HFF-Myc (cell line): ENCODE results near the gene TRIM26.

Experiments used
- DNase-seq: peaks from one replicate; pipeline ENCODE4 v3.0.0-alpha.2; 2011; ENCODE audit warnings: low read depth; ENCODE audit errors: extremely low read depth
- H3K4me3 ChIP-seq: replicated peaks from 2 replicates; pipeline ENCODE4 v1.5.1; 2011; ENCODE audit warnings: low read depth, mild to moderate bottlenecking, control low read depth, low read length
- TF ChIP-seq, protein P1 (sequence below): IDR thresholded peaks from 2 replicates; pipeline ENCODE4 v1.5.1; 2012; ENCODE audit warnings: mild to moderate bottlenecking, low read depth, low read length, control low read depth; ENCODE audit errors: missing control alignments

Gene TRIM26

GRCh38 chr6:30185846-30186484, 27.2 kb downstream of the TRIM26 start:
- no peak overlapping the region for H3K4me3 ChIP-seq
- no peak for DNase-seq
- TF ChIP-seq, protein P1, sequence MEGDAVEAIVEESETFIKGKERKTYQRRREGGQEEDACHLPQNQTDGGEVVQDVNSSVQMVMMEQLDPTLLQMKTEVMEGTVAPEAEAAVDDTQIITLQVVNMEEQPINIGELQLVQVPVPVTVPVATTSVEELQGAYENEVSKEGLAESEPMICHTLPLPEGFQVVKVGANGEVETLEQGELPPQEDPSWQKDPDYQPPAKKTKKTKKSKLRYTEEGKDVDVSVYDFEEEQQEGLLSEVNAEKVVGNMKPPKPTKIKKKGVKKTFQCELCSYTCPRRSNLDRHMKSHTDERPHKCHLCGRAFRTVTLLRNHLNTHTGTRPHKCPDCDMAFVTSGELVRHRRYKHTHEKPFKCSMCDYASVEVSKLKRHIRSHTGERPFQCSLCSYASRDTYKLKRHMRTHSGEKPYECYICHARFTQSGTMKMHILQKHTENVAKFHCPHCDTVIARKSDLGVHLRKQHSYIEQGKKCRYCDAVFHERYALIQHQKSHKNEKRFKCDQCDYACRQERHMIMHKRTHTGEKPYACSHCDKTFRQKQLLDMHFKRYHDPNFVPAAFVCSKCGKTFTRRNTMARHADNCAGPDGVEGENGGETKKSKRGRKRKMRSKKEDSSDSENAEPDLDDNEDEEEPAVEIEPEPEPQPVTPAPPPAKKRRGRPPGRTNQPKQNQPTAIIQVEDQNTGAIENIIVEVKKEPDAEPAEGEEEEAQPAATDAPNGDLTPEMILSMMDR, result no peak

GRCh38 chr6:30184417-30185031, 28.7 kb downstream of the TRIM26 start:
- TF ChIP-seq, protein P1, result no peak
- H3K4me3 ChIP-seq, result no peak overlapping the region
- DNase-seq, result no peak

- DNase-seq, result no peak
- H3K4me3 ChIP-seq, result no peak overlapping the region
- TF ChIP-seq, protein P1, result no peak
Observed at GRCh38 chr6:30180145-30180544, 33.1 kb downstream of the TRIM26 start.

GRCh38 chr6:30178837-30179236, 34.4 kb downstream of the TRIM26 start:
- TF ChIP-seq, protein P1, result no peak
- no peak for DNase-seq
- H3K4me3 ChIP-seq, result no peak overlapping the region

GRCh38 chr6:30175765-30176164, 37.4 kb downstream of the TRIM26 start:
- no peak for DNase-seq
- TF ChIP-seq, protein P1, result no peak
- H3K4me3 ChIP-seq, result no peak overlapping the region

DNA sequence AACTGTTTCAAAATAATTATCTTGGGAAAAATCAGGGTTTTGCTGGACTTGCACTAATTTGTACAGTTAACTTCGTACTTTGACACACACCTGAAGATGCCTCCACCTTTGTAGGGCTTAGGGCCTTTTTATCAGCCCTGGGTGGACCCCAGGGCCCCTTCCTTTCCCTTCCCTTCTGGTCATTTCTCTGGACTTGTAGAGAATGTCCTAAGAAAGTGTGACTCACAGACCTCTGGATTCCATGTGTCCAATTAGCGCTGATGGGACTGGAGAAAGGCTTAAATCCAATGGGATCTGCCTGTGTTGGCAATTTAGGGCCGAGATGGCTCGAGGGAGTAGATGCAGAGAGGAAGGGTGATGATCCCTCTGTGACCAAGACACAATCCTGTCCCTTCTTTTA, 40.5 kb downstream of the TRIM26 start:
- TF ChIP-seq, protein P1, result no peak
- H3K4me3 ChIP-seq, result no peak overlapping the region
- no peak for DNase-seq
